G401 (cell line): Measurements from ENCODE around the gene CYB5B. TPM values are rescaled to one million over a fixed set of nuclear protein-coding genes. Genes with fewer than 3 reads are reported as not detected.

Experiments
- DNase-seq: peaks from one replicate; pipeline ENCODE4 v3.0.0-alpha.2; 2015; ENCODE audit warnings: low spot score
- in situ Hi-C: cut with HindIII; loops from 2 replicates; pipeline ENCODE4 v1.10.0; 2016; ENCODE audit warnings: low sequenced_read_pairs, mixed read lengths
- total RNA-seq: library from RNA; depleted of rRNA; stranded (reverse); fragments of >200 nt; shearing (Covaris generic); gene quantifications from 2 replicates; pipeline ENCODE4 v1.2.3, GENCODE V29; 2014

Gene CYB5B
- total RNA-seq, 1 experiment from 2014 or later, result 112 TPM

DNA sequence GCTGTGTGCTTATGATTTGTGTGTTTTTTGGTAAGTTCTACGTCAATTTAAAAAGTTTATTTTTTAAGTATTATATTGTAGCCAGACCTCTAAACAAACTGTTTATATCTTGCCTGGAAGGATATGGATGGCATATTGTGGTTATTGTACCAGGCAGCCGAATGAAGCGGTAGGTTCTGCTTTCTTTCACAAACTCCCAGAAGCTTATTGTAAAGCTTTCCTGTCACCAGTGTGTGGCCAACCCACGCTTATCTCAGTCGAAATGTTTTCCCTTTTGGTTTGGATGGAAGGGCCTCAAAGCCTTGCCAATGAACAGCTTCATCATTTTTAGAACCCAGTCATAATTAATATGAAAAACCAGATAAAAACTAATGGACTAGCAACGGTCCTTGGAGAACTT, 53.1 kb downstream of the CYB5B start:
- in situ Hi-C loops, result no loop called here
- no peak for DNase-seq

DNA sequence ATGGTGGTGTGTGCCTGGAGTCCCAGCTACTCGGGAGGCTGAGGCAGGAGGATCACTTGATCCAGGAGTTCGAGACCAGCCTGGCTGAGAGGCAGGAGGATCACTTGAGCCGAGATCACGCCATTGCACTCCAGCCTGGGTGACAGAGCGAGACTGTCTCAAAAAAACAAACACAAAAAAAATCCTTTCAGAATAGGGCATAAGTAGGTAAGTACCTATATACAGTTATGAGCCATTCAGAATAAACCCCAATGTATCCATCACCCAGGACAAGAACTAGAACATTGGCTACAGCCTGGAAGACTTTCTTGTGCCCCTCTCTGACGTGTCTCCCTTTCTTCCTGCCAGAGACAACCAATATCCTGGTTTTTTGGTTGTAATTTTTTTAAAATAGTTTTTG, 54.3 kb downstream of the CYB5B start:
- in situ Hi-C loops, result no loop called here
- no peak for DNase-seq

DNA sequence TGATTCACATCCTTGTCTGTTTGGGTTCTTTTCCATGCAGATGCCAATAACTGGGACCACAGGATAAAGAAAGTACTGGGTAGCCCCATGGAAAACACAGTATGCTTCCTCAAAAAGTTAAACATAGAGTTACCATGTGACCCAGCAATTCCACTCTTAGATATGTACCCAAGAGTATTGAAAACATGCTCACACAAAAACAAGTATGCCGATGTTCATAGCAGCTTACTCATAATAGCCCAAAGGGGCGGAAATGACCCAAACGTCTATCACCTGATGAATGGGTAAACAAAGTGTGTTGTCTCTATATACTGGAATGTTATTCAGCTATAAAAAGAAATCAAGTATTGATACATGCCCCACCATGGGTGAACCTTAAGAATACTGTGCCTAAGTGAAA, 55.4 kb downstream of the CYB5B start:
- in situ Hi-C loops, result no loop called here
- DNase-seq, result no peak

DNA sequence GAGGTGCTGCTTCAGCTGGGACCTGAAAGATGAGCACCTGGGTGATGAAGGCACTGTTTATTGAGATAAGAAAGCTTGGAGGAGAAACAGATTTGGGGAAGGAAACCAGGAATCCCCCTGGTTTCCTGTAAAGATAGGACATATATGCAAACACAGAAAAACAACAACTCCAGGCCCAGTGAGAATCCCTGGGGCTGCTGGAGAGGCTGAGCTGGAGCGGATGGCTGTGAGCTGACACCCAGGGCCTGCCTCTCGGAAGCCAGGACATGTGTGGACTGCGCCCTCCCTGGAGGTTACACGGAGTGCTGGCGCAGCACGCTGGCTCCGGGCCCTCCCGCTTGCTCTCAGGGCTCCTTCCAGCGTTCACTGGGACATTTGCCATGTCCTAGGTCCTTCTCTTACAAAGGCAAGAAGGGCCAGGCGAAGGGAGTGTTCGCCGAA, 57.5 kb downstream of the CYB5B start:
- DNase-seq, result peak; percentile 77
- in situ Hi-C loops, result no loop called here

DNA sequence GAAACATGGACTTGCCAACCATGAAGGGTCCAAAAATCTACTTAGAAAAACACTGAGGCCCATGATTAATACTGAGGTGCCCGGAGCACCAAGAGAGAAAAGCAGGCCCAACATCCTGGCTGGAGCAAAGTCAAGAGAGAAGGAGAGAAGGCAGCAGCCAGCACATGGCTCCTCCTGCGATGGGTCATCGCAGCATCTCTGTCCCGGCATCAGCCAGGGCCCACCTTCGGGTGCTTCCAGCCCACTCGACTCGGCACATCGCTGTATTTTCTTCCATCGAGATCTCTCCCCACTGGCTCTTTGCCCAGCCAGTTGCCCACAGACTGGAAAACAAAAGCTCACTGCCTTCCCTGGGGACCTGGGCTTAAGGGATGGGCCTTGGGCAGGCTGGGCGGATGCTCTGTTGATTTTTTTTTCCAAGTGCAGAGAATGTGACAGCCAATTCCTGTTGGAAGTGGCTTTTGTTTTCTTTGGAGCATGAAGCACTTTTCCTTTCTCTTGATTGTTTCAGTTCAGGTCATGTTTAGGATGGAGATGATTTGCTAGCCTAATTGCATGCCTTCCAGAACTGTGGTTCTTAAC, 58.1 kb downstream of the CYB5B start:
- no peak for DNase-seq
- in situ Hi-C loops, result no loop called here

DNA sequence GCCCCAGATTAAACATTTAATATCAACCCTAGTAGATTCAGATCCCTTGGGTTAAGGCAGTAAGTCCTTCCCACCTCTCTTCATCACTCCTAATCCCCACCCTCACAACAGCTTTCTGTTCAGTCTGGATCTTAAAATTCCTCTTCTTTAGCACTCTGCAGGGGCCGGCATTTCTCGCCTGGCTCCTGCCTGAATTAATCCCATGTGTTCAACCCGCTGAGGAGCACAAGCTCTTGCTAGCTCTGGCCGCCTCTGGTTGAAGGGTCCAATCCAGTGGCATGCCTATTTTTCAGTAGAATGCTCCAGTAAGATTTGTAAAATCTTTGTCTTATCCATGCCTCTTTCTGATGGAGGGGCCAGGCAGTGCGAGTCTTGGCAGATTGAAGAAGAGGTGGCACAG, 59.2 kb downstream of the CYB5B start:
- in situ Hi-C loops, result no loop called here
- no peak for DNase-seq

DNA sequence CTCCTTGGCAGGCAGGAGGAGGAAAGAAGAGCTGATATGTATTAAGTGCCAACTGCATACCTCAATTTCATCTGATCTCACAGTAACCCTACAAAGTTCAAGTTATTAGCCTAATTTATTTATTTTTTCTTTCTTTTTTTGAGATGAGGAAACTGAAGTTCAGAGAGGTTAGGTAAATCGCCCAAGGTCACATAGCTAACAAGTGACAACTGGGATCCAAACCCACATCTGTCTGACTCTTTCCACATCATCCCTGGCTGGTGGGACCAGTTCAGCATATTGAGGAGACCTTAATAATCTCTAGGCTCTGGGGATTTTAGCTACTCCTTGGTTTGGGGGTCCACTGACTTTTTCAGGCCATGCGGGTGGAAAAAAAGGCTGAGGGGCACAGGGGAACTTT, 60.9 kb downstream of the CYB5B start:
- in situ Hi-C loops, result no loop called here
- no peak for DNase-seq

DNA sequence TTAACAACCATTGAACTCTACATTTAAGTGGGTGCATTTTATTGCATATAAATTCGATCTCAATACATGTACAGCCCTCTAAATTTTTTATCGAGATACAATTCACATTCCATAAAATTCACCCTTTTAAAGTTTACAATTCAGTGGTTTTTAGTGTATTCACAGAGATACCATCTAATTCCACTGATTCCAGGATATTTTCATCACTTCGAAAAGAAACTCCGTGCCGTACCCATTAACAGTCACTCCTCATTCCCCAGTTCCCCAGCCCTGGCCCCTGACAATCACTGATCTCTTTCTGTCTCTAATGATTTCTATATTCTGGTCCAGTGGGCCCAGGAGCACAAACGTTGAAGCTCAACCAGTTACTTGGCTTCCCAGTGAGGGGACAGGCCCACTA, 61.4 kb downstream of the CYB5B start:
- in situ Hi-C loops, result no loop called here
- DNase-seq, result no peak

DNA sequence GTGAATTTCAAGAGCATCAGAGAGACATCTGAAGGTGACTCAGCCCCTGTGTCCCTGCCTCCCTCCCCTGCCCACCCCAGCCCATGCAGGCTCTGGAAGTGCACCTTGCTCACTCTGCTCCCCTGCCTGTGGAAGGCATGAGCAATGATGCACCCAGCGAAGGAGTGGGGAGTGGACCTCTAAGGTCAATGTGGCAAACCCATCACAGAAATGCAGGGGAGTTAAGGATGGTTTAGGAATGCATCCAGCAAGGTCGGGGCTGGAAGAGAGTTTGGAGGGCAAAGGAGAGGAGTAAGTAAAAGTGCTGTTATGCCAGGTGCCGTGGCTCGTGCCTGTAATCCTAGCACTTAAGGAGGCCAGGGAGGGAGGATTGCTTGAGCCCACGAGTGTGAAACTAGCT, 61.9 kb downstream of the CYB5B start:
- in situ Hi-C loops, result no loop called here
- no peak for DNase-seq

DNA sequence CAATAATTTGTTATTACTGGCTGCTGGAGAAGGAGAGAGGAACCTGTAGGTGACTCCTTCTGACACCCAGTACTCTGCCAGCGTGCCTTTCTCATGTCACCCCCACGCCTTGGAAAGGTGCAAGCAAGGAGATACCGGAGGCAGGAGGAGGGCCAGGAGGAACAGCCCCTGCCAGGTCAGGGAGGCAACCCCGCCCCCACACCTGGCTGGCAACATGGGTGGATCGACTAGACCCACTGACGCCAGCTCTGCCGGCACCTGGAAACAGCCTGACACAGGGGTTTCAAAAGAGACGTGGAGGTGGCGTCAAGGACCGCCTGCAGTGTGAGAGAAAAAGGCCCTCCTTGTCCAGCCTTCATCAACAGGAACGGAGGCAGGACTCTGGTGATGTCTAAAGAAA, 62.3 kb downstream of the CYB5B start:
- no peak for DNase-seq
- in situ Hi-C loops, result no loop called here

DNA sequence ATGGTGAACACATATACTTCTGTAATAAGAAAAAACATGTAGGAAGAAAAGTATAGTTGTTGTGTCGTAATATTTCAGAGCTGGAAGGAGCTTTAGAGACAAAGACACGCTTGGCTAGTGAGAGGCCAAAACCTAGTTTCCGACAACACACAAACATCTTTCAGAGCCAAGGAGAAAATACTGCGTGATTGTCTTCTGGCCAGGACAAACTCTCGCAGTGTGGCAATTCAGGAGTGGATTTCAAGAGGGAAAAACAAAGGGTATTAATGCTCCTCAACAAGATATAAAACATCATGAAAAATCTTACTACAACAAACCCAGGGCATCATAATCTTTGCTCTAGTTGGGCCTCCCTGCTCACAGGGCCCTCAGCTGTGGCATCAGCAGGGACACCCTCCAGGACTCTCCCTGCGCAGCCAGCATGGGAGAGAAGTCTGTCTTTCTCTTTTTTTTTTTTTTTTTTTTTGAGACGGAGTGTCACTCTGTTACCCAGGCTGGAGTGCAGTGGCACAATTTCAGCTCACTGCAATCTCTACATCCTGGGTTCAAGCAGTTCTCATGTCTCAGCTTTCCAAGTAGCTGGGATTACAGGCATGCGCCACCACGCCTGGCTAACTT, 66.4 kb downstream of the CYB5B start:
- in situ Hi-C loops, result no loop called here
- no peak for DNase-seq

DNA sequence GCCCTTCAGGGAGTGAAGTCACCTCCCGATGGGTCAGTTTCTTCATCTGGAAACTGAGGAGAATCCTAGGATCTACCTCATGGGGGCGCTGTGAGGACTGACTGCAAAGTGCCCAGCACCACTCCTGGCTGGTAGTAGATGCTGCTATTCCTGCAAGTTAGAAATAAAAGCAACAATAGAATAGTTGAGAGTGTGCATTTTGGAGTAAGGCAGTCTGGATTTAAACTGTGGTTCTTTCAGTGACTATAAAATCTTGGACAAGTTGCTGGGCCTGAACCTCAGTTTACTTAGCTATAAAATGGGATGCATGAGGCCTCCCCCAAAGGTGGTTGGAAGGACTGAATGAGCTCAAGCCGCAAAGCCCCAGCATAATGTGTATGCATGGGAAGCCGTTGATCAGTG, 70.6 kb downstream of the CYB5B start:
- peak; percentile 30 for DNase-seq
- in situ Hi-C loops, result no loop called here

DNA sequence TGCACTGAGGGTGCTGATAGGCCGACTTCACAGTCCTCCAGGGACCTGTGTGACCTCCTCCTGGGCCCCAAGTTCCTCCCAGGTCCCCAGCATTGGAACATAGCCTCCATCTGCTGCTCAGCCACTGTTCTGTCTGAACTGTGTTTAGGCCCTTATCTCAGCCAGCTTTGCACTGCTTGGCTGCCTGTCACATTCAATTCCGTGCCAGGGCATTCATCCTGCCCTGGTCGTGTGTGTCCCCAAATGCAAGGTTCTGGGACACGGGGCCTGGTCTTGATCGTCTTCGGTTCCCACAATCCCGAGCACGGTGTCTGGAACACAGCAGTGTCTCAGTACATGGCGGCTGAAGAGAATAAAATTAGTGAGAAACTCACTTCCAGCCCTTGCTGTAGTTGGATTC, 71.4 kb downstream of the CYB5B start:
- in situ Hi-C loops, result no loop called here
- DNase-seq, result no peak

DNA sequence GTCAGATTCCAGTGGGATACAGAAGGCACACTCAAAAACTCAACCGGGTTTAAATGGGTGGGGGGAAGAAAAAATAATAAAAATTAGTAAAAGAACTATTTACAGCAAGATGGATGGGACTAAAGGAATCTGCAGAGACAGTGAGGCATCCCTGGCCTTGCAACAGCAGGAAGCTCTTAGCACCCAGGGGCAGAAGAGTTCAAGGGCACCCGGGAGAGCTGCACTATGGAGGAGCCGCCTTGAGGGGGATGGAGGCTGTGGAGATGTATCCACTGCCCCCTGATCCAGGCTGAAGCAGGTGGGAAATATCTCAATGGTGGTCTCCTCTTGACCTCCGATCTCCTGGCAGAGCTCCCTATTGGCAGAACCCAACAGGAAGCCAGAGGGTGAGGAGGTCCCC, 72.0 kb downstream of the CYB5B start:
- DNase-seq, result no peak
- in situ Hi-C loops, result no loop called here

DNA sequence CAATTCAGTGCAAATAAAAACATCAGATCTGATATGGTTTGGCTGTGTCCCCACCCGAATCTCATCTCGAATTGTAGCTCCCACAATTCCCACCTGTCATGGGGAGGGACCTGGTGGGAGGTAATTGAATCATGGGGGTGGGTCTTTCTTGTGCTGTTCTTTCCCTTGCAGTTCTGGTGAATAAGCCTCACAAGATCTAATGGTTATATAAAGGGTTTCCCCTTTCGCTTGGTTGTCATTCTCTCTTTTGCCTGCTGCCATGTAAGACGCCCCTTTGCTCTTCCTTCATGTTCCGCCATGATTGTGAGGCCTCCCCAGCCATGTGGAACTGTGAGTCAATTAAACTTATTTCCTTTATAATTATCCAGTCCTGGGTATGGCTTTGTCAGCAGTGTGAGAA, 72.5 kb downstream of the CYB5B start:
- in situ Hi-C loops, result no loop called here
- no peak for DNase-seq

DNA sequence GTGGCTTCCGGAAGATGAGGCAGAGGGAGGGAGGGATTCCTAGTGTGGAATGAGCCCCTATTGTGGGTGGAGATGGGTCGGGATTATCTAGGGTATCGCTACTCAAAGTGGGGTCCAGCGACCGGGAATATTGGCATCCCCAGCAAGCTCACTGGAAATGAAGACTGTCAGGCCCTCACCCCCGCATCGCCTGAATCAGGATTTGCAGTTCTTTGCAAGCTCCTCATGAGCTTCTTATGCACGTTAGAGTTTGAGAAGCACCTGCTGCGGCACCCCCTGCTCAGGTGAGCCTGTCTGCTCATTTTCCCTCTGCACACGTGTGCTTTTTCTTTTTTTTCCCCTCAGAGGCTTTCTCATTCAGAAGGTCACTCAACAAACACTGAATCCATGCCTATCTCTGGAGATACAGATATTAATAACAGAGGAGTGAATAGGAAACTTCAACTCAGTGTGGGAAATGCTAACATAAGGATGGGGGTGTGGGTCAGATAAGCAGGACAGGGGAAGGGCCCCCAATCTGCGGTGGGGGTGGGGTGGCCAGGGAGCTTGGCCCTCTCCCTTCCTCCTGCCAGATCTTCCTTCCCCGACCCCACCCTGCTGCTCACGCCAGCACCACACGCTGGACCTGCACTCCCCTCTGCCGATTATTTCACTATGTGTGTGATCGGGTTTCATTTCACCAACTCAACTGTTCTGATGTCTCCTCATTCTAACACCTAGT, 73.6 kb downstream of the CYB5B start:
- no peak for DNase-seq
- in situ Hi-C loops, result no loop called here

DNA sequence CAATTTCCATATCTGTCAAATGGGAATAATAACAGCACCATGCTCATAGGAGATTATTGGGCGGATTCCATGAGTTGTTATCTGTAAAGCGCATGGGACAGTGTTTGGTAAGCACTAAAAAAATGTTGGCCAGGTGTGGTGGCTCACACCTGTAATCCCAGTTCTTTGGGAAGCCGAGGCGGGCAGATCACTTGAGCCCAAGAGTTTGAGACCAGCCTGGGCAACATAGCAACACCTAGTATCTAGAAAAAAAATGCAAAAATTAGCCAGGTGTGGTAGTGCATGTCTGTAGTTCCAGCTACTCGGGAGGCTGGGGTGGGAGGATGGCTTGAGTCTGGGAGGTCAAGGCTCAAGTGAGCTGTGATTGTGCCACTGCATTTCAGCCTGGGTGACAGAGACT, 74.5 kb downstream of the CYB5B start:
- in situ Hi-C loops, result no loop called here

DNA sequence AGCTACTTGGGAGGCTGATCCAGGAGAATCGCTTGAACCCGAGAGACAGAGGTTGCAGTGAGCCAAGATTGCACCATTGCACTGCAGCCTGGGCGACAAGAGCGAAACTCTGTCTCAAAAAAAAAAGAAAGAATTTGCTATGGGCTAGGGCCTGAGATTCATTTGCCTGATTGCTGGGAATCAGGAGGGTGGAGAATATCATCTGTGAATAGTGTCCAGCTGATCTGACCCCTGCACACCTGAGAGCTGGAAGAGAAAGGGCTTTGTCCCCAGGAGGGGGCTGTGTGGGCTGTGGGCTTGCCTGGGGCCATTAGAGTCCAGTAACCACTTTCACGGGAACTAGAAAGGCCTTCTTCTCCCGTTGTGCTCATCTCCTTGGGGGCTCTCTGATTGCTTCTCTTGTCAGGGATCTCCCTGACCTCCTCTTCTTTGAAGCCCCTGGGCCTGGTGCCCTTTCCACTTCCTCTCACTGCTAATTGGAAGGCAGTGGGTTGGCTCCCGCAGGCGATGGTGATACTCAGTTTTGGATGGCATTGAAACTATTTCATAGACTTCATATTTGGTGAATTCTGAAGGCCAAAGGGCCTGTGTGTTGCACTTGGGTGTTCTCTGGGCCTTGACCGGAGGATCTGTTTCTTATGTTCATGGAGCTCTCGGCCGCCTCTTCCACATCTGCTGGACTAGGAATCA, 75.3 kb downstream of the CYB5B start:
- in situ Hi-C loops, result no loop called here
- no peak for DNase-seq

More for the DNA sequence above, 74.5 kb downstream of the CYB5B start:
- DNase-seq, result no peak

DNA sequence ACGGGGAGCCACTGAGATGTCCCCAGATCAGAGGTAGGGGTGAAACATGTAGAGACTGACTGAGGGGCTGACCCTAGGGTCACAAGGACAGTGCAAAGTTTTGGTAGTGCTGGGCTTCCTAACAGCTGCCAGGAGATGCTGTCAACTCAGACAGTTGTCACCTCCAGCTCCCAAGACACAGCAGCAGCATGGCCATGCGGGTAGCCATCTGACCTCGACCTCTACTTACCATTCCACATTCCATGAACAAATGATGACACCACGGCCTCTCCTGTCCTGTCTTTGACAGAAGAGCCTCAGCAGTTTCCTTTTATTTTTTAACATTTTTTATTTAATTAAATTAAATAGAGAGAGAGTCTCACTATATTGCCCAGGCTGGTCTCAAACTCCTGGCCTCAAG, 76.1 kb downstream of the CYB5B start:
- DNase-seq, result no peak
- in situ Hi-C loops, result no loop called here
